ENCODE measurements around the gene MYB.

DNA sequence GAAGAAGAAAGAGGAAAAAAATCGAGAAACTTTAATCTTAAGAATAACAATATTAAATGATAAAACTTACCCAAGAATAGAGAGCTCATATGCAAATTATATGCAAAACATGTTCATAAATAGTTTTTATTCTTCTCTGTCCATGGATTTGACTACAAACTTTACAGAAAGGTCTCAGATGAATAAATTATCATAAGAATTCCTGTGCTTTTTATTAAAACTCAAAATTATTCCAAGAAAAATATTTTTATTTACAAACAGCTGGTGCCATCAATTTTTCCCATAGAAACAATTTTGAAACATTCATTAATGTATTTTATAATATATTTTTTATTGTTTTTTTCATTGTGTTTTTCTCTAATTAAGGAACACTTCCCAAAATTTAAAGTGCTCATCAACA lies 12.1 kb downstream of the MYB start:
- no peak for TF ChIP-seq POLR2A (IDR thresholded peaks at IDR 0.05)
- TF ChIP-seq, protein P1, sequence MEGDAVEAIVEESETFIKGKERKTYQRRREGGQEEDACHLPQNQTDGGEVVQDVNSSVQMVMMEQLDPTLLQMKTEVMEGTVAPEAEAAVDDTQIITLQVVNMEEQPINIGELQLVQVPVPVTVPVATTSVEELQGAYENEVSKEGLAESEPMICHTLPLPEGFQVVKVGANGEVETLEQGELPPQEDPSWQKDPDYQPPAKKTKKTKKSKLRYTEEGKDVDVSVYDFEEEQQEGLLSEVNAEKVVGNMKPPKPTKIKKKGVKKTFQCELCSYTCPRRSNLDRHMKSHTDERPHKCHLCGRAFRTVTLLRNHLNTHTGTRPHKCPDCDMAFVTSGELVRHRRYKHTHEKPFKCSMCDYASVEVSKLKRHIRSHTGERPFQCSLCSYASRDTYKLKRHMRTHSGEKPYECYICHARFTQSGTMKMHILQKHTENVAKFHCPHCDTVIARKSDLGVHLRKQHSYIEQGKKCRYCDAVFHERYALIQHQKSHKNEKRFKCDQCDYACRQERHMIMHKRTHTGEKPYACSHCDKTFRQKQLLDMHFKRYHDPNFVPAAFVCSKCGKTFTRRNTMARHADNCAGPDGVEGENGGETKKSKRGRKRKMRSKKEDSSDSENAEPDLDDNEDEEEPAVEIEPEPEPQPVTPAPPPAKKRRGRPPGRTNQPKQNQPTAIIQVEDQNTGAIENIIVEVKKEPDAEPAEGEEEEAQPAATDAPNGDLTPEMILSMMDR (IDR thresholded peaks at IDR 0.05) = no peak
- TF ChIP-seq POLR2AphosphoS5 (IDR thresholded peaks at IDR 0.05) = no peak
- TF ChIP-seq EP300 (IDR thresholded peaks at IDR 0.05) = no peak
